Neural cell (in vitro differentiated cells): ENCODE results near the gene KCNIP3. TPM values are rescaled to one million over a fixed set of nuclear protein-coding genes. Genes with fewer than 3 reads are reported as not detected.

Experiments used
- H2AFZ ChIP-seq: fragments of 200-600, 300-800 bp; sonication (generic), shearing (Covaris generic); 2 replicates; pipeline ENCODE4 v1.6.0; 2014; ENCODE audit warnings: low read depth, mild to moderate bottlenecking, antibody characterized with exemption, low read length, moderate library complexity
- H3F3A ChIP-seq: fragments of 200-600 bp; shearing (Covaris generic); 2 replicates; pipeline ENCODE4 v1.6.1; 2016; ENCODE audit warnings: mild to moderate bottlenecking, moderate library complexity, mixed read lengths, antibody characterized with exemption, low read length; ENCODE audit not compliant: insufficient read depth, poor library complexity, severe bottlenecking
- H3K27ac ChIP-seq: fragments of 200-600, 300-800 bp; sonication (generic), shearing (Covaris generic); 2 replicates; pipeline ENCODE4 v1.5.1; 2014; ENCODE audit warnings: mild to moderate bottlenecking, low read length, moderate library complexity
- H3K27me3 ChIP-seq: fragments of 300-800, 200-600 bp; sonication (generic), shearing (Covaris generic); 2 replicates; pipeline ENCODE4 v1.6.0; 2014; ENCODE audit warnings: mild to moderate bottlenecking, low read depth, low read length, moderate library complexity; ENCODE audit not compliant: insufficient read depth
- H3K36me3 ChIP-seq: fragments of 300-800, 200-600 bp; sonication (generic), shearing (Covaris generic); 2 replicates; pipeline ENCODE4 v1.5.1; 2014; ENCODE audit warnings: mild to moderate bottlenecking, antibody characterized with exemption, low read length, moderate library complexity; ENCODE audit not compliant: insufficient read depth
- H3K4me2 ChIP-seq: fragments of 300-800, 200-600 bp; sonication (generic), shearing (Covaris generic); 2 replicates; pipeline ENCODE4 v1.6.0; 2014; ENCODE audit warnings: mild to moderate bottlenecking, low read length
- H3K4me3 ChIP-seq: fragments of 300-800, 200-600 bp; sonication (generic), shearing (Covaris generic); 2 replicates; pipeline ENCODE4 v1.5.1; 2014; ENCODE audit warnings: mild to moderate bottlenecking, low read length, moderate library complexity
- H3K79me2 ChIP-seq: fragments of 200-600 bp; shearing (Covaris generic); replicated peaks from 2 replicates; pipeline ENCODE4 v1.6.0; 2014; ENCODE audit warnings: mild to moderate bottlenecking, low read length, moderate library complexity; ENCODE audit not compliant: insufficient read depth
- H3K9ac ChIP-seq: fragments of 300-800, 200-600 bp; sonication (generic), shearing (Covaris generic); 2 replicates; pipeline ENCODE4 v1.6.1; 2016; ENCODE audit warnings: mild to moderate bottlenecking, low read length, mixed read lengths
- H3K9me2 ChIP-seq: fragments of 200-600 bp; shearing (Covaris generic); 2 replicates; pipeline ENCODE4 v1.6.1; 2016; ENCODE audit warnings: mild to moderate bottlenecking, low read length, mixed read lengths; ENCODE audit not compliant: insufficient read depth
- H3K9me3 ChIP-seq: fragments of 200-600, 300-800 bp; sonication (generic), shearing (Covaris generic); 2 replicates; pipeline ENCODE4 v1.6.1; 2016; ENCODE audit warnings: mild to moderate bottlenecking, mixed run types, low read length, moderate library complexity, mixed read lengths
- H4K20me1 ChIP-seq: fragments of 200-600 bp; shearing (Covaris generic); 2 replicates; pipeline ENCODE4 v1.6.1; 2016; ENCODE audit warnings: mild to moderate bottlenecking, mixed run types; ENCODE audit not compliant: insufficient read depth
- CTCF ChIP-seq: fragments of 450-650 bp; IDR thresholded peaks from 2 replicates; pipeline ENCODE4 v1.5.1; 2014; ENCODE audit warnings: antibody characterized with exemption, mild to moderate bottlenecking, moderate library complexity; ENCODE audit not compliant: poor library complexity, severe bottlenecking
- EP300 ChIP-seq: fragments of 450-650 bp; conservative IDR thresholded peaks from 2 replicates; pipeline ENCODE4 v1.6.1; 2014; ENCODE audit warnings: antibody characterized with exemption, mild to moderate bottlenecking, moderate library complexity; ENCODE audit not compliant: poor library complexity, severe bottlenecking
- EZH2 ChIP-seq: fragments of 200-600, 300-800 bp; shearing (Covaris generic), sonication (generic); IDR thresholded peaks from 2 replicates; pipeline ENCODE4 v1.6.1; 2014; ENCODE audit warnings: antibody characterized with exemption, low read length, borderline replicate concordance, mild to moderate bottlenecking; ENCODE audit not compliant: insufficient read depth, poor library complexity, severe bottlenecking
- MXI1 ChIP-seq: fragments of 450-650 bp; conservative IDR thresholded peaks from 2 replicates; pipeline ENCODE4 v1.6.1; 2014; ENCODE audit warnings: antibody characterized with exemption, mild to moderate bottlenecking; ENCODE audit not compliant: poor library complexity, severe bottlenecking
- POLR2AphosphoS5 ChIP-seq: IDR thresholded peaks from 2 replicates; pipeline ENCODE4 v1.6.1; 2012
- RAD21 ChIP-seq: fragments of 450-650 bp; conservative IDR thresholded peaks from 2 replicates; pipeline ENCODE4 v1.6.1; 2014; ENCODE audit warnings: antibody characterized with exemption, mild to moderate bottlenecking, moderate library complexity
- REST ChIP-seq: IDR thresholded peaks from 2 replicates; pipeline ENCODE4 v1.6.1; 2012; ENCODE audit warnings: borderline replicate concordance
- SMC3 ChIP-seq: fragments of 450-650 bp; conservative IDR thresholded peaks from 2 replicates; pipeline ENCODE4 v1.6.1; 2014; ENCODE audit warnings: antibody characterized with exemption, mild to moderate bottlenecking, moderate library complexity; ENCODE audit not compliant: poor library complexity
- TAF1 ChIP-seq: IDR thresholded peaks from 2 replicates; pipeline ENCODE4 v1.6.1; 2012; ENCODE audit warnings: low read depth
- polyA plus RNA-seq: library from polyadenylated mRNA; depleted of rRNA; stranded (reverse); fragments of >200 nt; gene quantifications from 2 replicates; pipeline ENCODE4 v1.2.3, GENCODE V29; 2014

The KCNIP3 gene
- polyA plus RNA-seq, 1 donor from 2014 or later: not detected

- Histone ChIP-seq H3K79me2 (no peaks in the 10 kb centered on the region), H2AFZ (no peak overlapping the region), H4K20me1 (no peaks in the 10 kb centered on the region), H3K36me3 (no peaks in the 10 kb centered on the region), H3K9me2 (no peaks in the 10 kb centered on the region), H3K4me3 (no peak overlapping the region), H3K9me3 (peaks cover 18% of the 10 kb centered on the region), H3K9ac (no peak overlapping the region), H3K27me3 (no peaks in the 10 kb centered on the region), H3K27ac (no peak overlapping the region), H3F3A (no peaks in the 10 kb centered on the region), H3K4me2 (no peak overlapping the region)
- TF ChIP-seq RAD21: no peak
- no peak for TF ChIP-seq REST
- no peak for TF ChIP-seq CTCF
- no peak for TF ChIP-seq EZH2
- TF ChIP-seq SMC3: no peak
- no peak for TF ChIP-seq MXI1
- no peak for TF ChIP-seq EP300
- no peak for TF ChIP-seq TAF1
These were observed 12.1 kb upstream of the KCNIP3 start for GRCh38 chr2:95284886-95285541.

DNA sequence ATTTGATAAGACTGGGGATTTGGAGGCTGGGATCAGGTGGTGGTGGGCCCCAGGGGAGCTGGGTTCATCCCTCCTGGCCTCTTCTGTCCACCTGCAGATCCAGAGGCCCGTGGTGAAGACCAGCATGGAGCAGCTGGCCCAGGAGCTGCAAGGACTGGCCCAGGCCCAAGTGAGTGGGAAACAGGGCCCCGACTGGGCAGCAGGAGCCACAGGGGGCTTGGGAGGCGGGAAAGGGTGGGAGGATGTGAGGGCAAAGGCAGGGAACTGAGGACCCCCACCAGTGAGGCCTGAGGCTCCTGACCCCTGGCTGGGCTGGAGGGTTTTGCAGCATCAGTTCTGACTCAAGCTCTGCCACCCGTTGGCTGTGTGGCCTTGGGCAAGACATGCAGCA is 11.6 kb upstream of the KCNIP3 start:
- Histone ChIP-seq H2AFZ (no peak overlapping the region), H3F3A (no peaks in the 10 kb centered on the region), H3K27ac (no peak overlapping the region), H3K9me2 (no peaks in the 10 kb centered on the region), H4K20me1 (no peaks in the 10 kb centered on the region), H3K36me3 (no peaks in the 10 kb centered on the region), H3K27me3 (no peaks in the 10 kb centered on the region), H3K9me3 (peaks cover 23% of the 10 kb centered on the region), H3K9ac (no peak overlapping the region), H3K4me2 (no peak overlapping the region), H3K4me3 (no peak overlapping the region), H3K79me2 (no peaks in the 10 kb centered on the region)
- no peak for TF ChIP-seq EP300
- TF ChIP-seq EZH2: no peak
- TF ChIP-seq TAF1: no peak
- TF ChIP-seq MXI1: no peak
- no peak for TF ChIP-seq RAD21
- no peak for TF ChIP-seq POLR2AphosphoS5
- TF ChIP-seq CTCF: no peak
- TF ChIP-seq SMC3: no peak
- TF ChIP-seq REST: no peak
